Glutamatergic neuron (in vitro differentiated cells): Measurements from ENCODE around the gene DYNLT1. TPM values are rescaled to one million over a fixed set of nuclear protein-coding genes. Genes with fewer than 3 reads are reported as not detected.

Experiments
- DNase-seq: peaks from one replicate; pipeline ENCODE4 v3.0.0; 2022
- H3K27ac Mint-ChIP-seq: one replicate; pipeline ENCODE4 v1.8.0; 2020; ENCODE audit warnings: mild to moderate bottlenecking, mixed read lengths, inconsistent platforms; ENCODE audit not compliant: unreplicated experiment
- H3K27me3 Mint-ChIP-seq: one replicate; pipeline ENCODE4 v1.8.0; 2020; ENCODE audit warnings: mild to moderate bottlenecking, moderate library complexity, mixed read lengths, inconsistent platforms; ENCODE audit not compliant: unreplicated experiment
- H3K36me3 Mint-ChIP-seq: one replicate; pipeline ENCODE4 v1.8.0; 2020; ENCODE audit warnings: mild to moderate bottlenecking, mixed read lengths, inconsistent platforms; ENCODE audit not compliant: unreplicated experiment
- H3K4me1 Mint-ChIP-seq: one replicate; pipeline ENCODE4 v1.8.0; 2020; ENCODE audit warnings: mild to moderate bottlenecking, low read depth, mixed read lengths, inconsistent platforms; ENCODE audit not compliant: unreplicated experiment
- H3K4me3 Mint-ChIP-seq: one replicate; pipeline ENCODE4 v1.8.0; 2020; ENCODE audit warnings: mild to moderate bottlenecking, mixed read lengths, inconsistent platforms; ENCODE audit not compliant: unreplicated experiment
- H3K9me3 Mint-ChIP-seq: one replicate; pipeline ENCODE4 v1.8.0; 2020; ENCODE audit warnings: mild to moderate bottlenecking, moderate library complexity, mixed read lengths, inconsistent platforms; ENCODE audit not compliant: unreplicated experiment
- total RNA-seq: library from RNA; stranded (reverse); fragmentation: NEBNext Ultra II Directional; extraction: Animal tissue kit (Norgen Biotek cat#: 25700); gene quantifications from one replicate; pipeline ENCODE4 v1.2.1, GENCODE V29; 2021; ENCODE audit not compliant: unreplicated experiment
- TF ChIP-seq, protein P1 (sequence below): fragments of 200-600 bp; sonication (generic); IDR thresholded peaks from one replicate; pipeline ENCODE4 v1.5.0; 2021; ENCODE audit not compliant: partially characterized antibody, unreplicated experiment

Gene DYNLT1
- total RNA-seq, 1 donor from 2014 or later, result 261 TPM

DNA sequence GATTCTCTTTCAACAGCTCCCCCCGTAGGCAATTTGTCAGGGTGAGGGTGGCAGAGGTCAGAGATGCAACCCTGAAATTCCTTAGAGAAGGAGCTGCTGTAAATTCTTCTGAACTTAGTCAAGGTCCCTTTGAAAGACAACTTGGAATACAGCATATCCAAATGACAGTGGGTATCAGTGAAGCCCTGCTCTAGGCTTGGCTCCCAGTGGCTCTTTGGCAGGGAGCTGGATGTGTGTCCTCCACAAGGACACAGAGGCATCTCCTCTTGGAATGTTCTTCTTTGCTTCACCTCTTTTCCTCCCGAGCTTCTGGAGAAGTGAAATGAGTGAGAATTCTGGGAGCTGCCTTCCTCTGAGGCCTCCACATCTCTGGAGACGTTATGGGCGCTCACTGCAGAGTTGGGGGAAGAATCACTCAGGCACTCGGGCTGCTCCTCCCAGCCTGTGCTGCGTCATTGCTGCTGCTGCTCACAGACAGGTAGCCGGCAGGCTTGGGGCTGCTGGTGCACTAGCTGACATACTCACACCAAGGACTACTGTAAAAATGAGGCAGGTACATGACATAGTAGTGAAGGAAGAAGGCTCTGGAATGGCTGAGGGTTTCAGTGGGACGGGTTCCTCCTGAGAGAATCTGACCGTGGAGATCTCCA is 34.1 kb downstream of the DYNLT1 start:
- peaks cover 2% of the 10 kb centered on the region for H3K27me3 Mint-ChIP-seq
- peaks cover 10% of the 10 kb centered on the region for H3K9me3 Mint-ChIP-seq
- H3K36me3 Mint-ChIP-seq, result peaks cover 12% of the 10 kb centered on the region
- TF ChIP-seq, protein P1, sequence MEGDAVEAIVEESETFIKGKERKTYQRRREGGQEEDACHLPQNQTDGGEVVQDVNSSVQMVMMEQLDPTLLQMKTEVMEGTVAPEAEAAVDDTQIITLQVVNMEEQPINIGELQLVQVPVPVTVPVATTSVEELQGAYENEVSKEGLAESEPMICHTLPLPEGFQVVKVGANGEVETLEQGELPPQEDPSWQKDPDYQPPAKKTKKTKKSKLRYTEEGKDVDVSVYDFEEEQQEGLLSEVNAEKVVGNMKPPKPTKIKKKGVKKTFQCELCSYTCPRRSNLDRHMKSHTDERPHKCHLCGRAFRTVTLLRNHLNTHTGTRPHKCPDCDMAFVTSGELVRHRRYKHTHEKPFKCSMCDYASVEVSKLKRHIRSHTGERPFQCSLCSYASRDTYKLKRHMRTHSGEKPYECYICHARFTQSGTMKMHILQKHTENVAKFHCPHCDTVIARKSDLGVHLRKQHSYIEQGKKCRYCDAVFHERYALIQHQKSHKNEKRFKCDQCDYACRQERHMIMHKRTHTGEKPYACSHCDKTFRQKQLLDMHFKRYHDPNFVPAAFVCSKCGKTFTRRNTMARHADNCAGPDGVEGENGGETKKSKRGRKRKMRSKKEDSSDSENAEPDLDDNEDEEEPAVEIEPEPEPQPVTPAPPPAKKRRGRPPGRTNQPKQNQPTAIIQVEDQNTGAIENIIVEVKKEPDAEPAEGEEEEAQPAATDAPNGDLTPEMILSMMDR, result no peak
- peaks cover 8% of the 10 kb centered on the region for H3K4me1 Mint-ChIP-seq
- H3K4me3 Mint-ChIP-seq, result no peak overlapping the region
- no peak overlapping the region for H3K27ac Mint-ChIP-seq
- no peak for DNase-seq

DNA sequence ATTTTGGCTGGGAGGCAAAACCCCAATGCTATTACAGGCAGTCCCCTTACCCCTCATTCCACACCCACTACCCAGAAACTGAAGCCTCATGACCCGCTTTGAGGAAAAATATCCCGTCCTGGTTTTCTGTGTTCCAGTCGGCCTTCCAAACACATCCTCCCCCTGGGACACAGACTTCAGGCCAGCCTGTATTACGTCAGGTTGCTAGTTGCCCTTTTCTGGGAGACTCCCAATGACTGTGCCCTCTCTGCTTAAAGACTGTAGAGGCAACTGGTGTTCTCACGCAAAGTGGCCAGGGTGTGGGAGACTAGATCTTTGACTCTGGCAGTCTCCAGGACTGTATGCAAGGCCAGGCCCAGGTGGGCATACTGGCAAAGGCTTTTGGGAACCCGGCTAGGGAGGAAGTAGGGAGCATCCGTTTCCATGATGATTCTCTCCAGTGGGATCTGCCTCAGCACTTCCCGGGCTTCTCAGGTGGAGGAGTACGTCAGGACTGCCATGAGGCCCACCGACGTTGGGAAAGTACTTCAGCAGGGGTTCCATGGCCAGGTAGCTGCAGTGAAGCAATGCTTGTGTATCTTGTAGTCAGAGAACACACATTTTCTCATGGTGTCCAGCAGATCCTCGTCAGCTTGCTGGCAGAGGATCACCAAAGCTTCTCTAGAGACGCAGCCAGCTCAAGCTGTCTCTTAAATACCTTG is 34.9 kb downstream of the DYNLT1 start:
- peaks cover 11% of the 10 kb centered on the region for H3K4me1 Mint-ChIP-seq
- H3K36me3 Mint-ChIP-seq, result peaks cover 7% of the 10 kb centered on the region
- DNase-seq, result no peak
- peaks cover 2% of the 10 kb centered on the region for H3K27me3 Mint-ChIP-seq
- H3K27ac Mint-ChIP-seq, result no peak overlapping the region
- no peak overlapping the region for H3K4me3 Mint-ChIP-seq
- TF ChIP-seq, protein P1, result no peak
- peaks cover 8% of the 10 kb centered on the region for H3K9me3 Mint-ChIP-seq

DNA sequence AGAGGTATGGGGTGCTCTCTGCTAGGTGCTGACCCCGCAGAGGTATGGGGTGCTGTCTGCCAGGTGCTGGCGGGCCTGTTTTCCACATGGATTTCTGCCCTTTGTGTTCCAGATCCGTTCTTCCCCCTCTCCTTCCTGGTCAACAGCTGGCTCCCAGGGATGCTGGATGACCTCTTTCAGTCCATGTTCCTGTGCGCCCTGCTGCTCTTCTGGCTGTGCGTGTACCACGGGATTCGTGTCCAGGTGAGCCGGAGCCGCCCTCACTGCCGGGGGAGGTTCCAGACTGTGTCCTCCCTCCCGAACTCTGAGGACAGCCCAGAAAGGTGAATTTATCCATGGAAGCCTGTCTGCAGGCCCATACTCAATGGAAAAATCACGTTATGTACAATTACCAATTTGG is 36.3 kb downstream of the DYNLT1 start:
- peaks cover 22% of the 10 kb centered on the region for H3K4me1 Mint-ChIP-seq
- no peak for DNase-seq
- H3K36me3 Mint-ChIP-seq, result peaks cover 7% of the 10 kb centered on the region
- H3K9me3 Mint-ChIP-seq, result peaks cover 8% of the 10 kb centered on the region
- no peak overlapping the region for H3K4me3 Mint-ChIP-seq
- no peak overlapping the region for H3K27ac Mint-ChIP-seq
- peaks cover 3% of the 10 kb centered on the region for H3K27me3 Mint-ChIP-seq
- TF ChIP-seq, protein P1, result no peak

DNA sequence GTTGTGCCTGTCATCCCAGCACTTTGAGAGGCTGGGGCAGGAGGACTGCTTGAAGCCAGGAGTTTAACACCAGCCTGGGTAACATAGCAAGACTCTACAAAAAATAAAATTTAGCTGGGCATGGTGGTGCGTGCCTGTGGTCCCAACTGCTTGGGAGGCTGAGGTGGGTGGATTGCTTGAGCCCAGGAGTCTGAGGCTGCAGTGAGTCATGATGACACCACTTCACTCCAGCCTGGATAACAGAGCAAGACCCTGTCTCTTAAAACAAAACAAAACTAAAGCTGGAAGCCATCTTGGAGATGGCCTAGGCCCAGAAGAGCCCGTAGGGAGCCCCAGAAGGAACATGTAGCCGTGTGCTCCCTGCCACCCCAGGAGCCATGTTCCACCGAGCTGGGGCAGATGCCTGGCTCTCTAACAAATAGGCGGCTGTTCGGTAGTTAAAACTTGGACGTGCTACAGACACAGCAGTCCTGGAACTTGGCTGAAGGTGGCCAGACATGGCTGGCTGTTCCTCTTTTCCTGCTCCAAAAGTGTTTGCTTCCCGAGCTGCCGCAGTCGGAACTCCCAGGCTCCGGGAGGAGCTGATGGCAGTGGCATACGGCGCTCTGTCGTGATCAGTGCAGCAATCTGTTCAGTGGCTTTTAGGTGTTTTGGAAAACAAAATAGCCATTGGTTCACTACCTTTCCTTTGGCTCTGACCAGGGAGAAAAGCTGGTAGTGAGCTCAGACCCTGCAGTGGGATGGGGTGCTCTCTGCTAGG is 37.0 kb downstream of the DYNLT1 start:
- no peak overlapping the region for H3K27ac Mint-ChIP-seq
- no peak overlapping the region for H3K4me3 Mint-ChIP-seq
- no peak for DNase-seq
- peaks cover 7% of the 10 kb centered on the region for H3K36me3 Mint-ChIP-seq
- TF ChIP-seq, protein P1, result no peak
- peaks cover 8% of the 10 kb centered on the region for H3K9me3 Mint-ChIP-seq
- peaks cover 27% of the 10 kb centered on the region for H3K4me1 Mint-ChIP-seq
- H3K27me3 Mint-ChIP-seq, result peaks cover 3% of the 10 kb centered on the region
